Measurements from ENCODE around the gene FXN. TPM values are rescaled to one million over a fixed set of nuclear protein-coding genes. Genes with fewer than 3 reads are reported as not detected.

FXN gene
- total RNA-seq, 1 experiment from 2014 or later: 11.0 TPM

GRCh38 chr9:69027355-69028097, 8.0 kb upstream of the FXN start:
- Histone ChIP-seq H3K79me2 (ENCODE audit: low read length) (no peaks in the 10 kb centered on the region), H2AFZ (ENCODE audit: low read length) (no peak overlapping the region), H4K20me1 (ENCODE audit: low read length) (no peaks in the 10 kb centered on the region), H3K9me2 (replicated peaks; ENCODE audit: low read length) (no peaks in the 10 kb centered on the region), H3K36me3 (ENCODE audit: low read depth, low read length) (no peaks in the 10 kb centered on the region), H3K4me1 (ENCODE audit: insufficient read depth, low read length) (peaks cover 12% of the 10 kb centered on the region), H3K4me2 (ENCODE audit: low read length) (no peak overlapping the region), H3K9me3 (ENCODE audit: low read length) (no peaks in the 10 kb centered on the region), H3K4me3 (ENCODE audit: low read length) (no peak overlapping the region), H3K27me3 (ENCODE audit: low read length) (no peaks in the 10 kb centered on the region), H3F3A (ENCODE audit: low read length, unreplicated experiment) (no peaks in the 10 kb centered on the region), H3K27ac (ENCODE audit: low read length) (no peak overlapping the region), H3K9ac (ENCODE audit: low read length) (no peak overlapping the region)
- DNase-seq (peak; percentile 57), ATAC-seq (peak; percentile 68)
- no TSS peak for BruUV-seq (replicated peaks)
- peak; percentile 76 for TF ChIP-seq CTCF (conservative IDR thresholded peaks at IDR 0.05; ENCODE audit: low read depth, low read length)
- TF ChIP-seq EZH2phosphoT487 (IDR thresholded peaks at IDR 0.05; ENCODE audit: borderline replicate concordance, low read length): no peak
- ChIA-PET CTCF (no interaction called here), POLR2A (ENCODE audit: unreplicated experiment) (no interaction called here)
- intact Hi-C loops (cut with micrococcal nuclease): no loop called here

DNA sequence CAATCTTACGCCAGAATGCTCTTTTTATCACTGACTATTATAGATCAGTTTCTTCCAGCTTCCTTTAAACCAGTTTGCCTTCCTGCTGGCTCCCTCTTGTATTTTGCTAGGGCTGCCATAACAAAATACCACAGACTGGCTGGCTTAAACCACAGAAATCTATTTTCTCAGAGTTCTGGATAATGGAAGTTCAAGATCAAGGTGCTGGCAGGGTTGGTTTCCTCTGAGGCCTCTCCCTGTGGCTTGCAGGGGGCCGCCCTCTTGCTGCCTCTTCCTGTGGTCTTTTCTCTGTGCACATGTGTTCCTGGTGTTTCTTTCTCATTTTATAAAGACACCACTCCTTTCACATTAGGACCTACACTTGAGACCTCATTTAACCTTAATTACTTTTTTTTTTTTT, 6.8 kb upstream of the FXN start:
- CTCF ChIA-PET: no interaction called here
- H3K36me3 ChIP-seq (ENCODE audit: low read depth, low read length): no peaks in the 10 kb centered on the region
- no TSS peak for BruUV-seq (replicated peaks)
- peaks cover 6% of the 10 kb centered on the region for H3K4me1 ChIP-seq (ENCODE audit: insufficient read depth, low read length)
- ATAC-seq (no peak), DNase-seq (no peak)
- no peak for TF ChIP-seq CTCF (conservative IDR thresholded peaks at IDR 0.05; ENCODE audit: low read depth, low read length)
- no peak overlapping the region for H3K9ac ChIP-seq (ENCODE audit: low read length)
- no peak overlapping the region for H2AFZ ChIP-seq (ENCODE audit: low read length)
- H3K4me3 ChIP-seq (ENCODE audit: low read length): no peak overlapping the region
- intact Hi-C loops (cut with micrococcal nuclease): no loop called here
- H4K20me1 ChIP-seq (ENCODE audit: low read length): no peaks in the 10 kb centered on the region
- POLR2A ChIA-PET (ENCODE audit: unreplicated experiment): no interaction called here
- H3K4me2 ChIP-seq (ENCODE audit: low read length): no peak overlapping the region
- no peak overlapping the region for H3K27ac ChIP-seq (ENCODE audit: low read length)
- H3K79me2 ChIP-seq (ENCODE audit: low read length): no peaks in the 10 kb centered on the region
- H3F3A ChIP-seq (ENCODE audit: low read length, unreplicated experiment): no peaks in the 10 kb centered on the region
- no peaks in the 10 kb centered on the region for H3K9me2 ChIP-seq (replicated peaks; ENCODE audit: low read length)
- no peaks in the 10 kb centered on the region for H3K27me3 ChIP-seq (ENCODE audit: low read length)
- no peaks in the 10 kb centered on the region for H3K9me3 ChIP-seq (ENCODE audit: low read length)

DNA sequence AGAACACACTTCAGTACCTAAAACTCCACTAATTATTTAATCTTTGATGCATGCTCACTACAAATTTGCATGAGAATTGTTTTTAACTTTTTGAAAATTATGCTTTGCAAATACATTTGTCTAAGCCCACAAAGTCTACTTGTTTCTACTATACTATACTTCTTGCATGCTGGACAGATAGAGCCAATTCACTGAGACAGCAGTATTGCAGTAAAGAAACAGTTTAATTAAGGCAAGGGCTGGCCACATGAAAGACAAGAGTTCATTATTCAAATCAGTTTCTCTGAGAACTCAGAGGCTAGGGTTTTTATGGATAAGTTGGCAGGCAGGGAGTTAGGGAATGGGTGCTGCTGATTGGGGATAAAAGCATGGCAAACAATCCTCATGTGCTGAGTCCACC, 6.0 kb upstream of the FXN start:
- no peaks in the 10 kb centered on the region for H3K4me1 ChIP-seq (ENCODE audit: insufficient read depth, low read length)
- BruUV-seq (replicated peaks): no TSS peak
- no peak overlapping the region for H3K27ac ChIP-seq (ENCODE audit: low read length)
- POLR2A ChIA-PET (ENCODE audit: unreplicated experiment): no interaction called here
- no peak for TF ChIP-seq CTCF (conservative IDR thresholded peaks at IDR 0.05; ENCODE audit: low read depth, low read length)
- TF ChIP-seq EZH2phosphoT487 (IDR thresholded peaks at IDR 0.05; ENCODE audit: borderline replicate concordance, low read length): no peak
- TF ChIP-seq EZH2 (IDR thresholded peaks at IDR 0.05; ENCODE audit: low read length, unreplicated experiment): no peak
- intact Hi-C loops (cut with micrococcal nuclease): no loop called here
- H3K36me3 ChIP-seq (ENCODE audit: low read depth, low read length): no peaks in the 10 kb centered on the region
- H3K27me3 ChIP-seq (ENCODE audit: low read length): no peaks in the 10 kb centered on the region
- H3K4me2 ChIP-seq (ENCODE audit: low read length): no peak overlapping the region
- no peak for ATAC-seq
- H2AFZ ChIP-seq (ENCODE audit: low read length): no peak overlapping the region
- no peak for DNase-seq
- no peaks in the 10 kb centered on the region for H3K9me3 ChIP-seq (ENCODE audit: low read length)
- H3K9ac ChIP-seq (ENCODE audit: low read length): no peak overlapping the region
- CTCF ChIA-PET: no interaction called here
- H4K20me1 ChIP-seq (ENCODE audit: low read length): no peaks in the 10 kb centered on the region
- H3K9me2 ChIP-seq (replicated peaks; ENCODE audit: low read length): no peaks in the 10 kb centered on the region
- H3K4me3 ChIP-seq (ENCODE audit: low read length): no peak overlapping the region
- no peaks in the 10 kb centered on the region for H3K79me2 ChIP-seq (ENCODE audit: low read length)
- no peaks in the 10 kb centered on the region for H3F3A ChIP-seq (ENCODE audit: low read length, unreplicated experiment)
